Fibroblast of skin of right biceps (primary cell): ENCODE results near the gene SKAP1.
"Not testable (repeated sequence)": the region's sequence is repeated elsewhere in the genome, so short reads cannot be mapped to it uniquely, and the experiment has no call there.

Experiments used
- DNase-seq: peaks from one replicate; pipeline ENCODE4 v3.0.0-alpha.2; 2013

The SKAP1 gene

DNA sequence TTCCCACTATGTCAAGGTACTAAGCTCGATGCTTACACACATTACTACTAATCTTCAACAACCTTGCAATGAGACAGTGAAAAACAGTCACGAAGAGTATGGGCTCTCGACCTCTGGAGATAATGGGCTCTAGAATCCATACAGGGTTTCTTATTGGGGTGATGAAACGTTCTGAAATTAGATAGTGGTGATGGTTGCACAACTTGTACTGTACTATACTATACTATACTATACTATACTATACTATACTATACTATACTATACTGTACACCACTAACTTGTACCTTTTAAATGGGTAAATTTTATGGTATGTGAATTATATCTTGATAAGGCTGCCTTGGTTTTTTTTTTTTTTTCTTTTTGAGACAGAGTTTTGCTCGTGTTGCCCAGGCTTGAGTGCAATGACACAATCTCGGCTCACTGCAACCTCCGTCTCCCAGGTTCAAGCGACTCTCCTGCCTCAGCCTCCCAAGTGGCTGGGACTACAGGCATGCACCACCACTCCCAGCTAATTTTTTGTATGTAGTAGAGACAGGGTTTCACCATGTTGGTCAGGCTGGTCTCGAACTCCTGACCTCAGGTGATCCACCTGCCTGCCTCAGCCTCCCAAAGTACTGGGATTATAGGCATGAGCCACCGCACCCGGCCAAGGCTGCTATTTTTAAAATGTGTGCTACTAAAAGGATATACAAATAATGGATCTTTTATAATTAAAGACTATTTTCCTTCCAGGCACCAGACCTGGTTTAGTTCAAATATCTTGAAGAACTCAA, 69.0 kb downstream of the SKAP1 start:
- not testable (repeated sequence) for DNase-seq

DNA sequence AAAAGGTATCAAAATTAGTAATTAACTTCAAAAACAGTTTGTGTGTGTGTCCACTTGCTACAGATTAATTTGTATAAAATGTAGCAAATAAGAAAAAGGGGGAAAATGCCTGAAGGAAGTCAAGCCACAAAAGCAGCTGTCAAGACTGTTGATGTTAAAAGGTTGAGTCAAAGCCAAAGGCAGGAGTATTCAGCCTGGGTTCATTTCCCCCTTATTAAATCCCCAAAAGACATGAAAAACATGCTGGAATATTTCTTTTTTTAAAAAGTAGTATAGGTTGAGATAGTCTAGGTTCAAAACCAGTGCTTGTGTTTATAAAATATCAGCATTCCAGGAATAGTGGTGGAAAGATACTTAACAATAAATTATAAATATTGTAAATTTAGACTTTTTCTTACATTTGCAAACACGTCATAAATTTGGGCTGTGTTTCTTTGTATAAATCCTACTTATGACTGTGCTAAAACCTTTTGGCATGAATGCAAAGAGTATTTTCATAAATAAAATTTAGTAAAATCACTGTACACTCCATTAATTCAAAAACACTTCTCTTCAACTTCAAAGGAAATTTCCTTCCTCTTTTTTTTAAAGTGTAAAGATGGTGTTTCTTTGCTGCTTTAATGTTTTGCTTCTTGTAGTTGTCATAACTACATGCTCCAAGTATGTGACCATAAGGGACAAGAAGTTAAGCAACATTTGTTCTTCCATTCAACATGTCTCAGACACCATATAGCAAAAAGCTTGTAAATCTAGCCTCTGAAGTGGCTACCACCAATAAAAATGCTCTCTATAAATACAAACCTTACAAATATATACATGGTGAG, 72.0 kb downstream of the SKAP1 start:
- DNase-seq, result no peak

DNA sequence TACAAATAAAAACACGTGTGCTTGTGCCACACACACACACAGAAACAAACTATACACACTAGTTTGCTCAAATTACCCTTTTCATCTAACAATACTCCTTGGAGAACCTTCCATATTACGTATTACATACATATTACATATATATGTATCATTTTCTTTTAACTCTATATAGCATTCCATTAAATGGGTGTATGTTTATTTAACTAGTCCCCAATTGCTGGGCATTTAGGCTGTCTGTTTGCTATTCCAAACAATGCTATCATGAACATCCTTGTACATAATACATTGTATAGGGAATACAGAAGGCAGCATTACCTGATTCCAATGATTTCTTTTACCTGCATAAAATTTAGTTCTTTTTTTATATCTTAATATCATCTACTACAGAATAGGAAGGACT, 73.1 kb downstream of the SKAP1 start:
- DNase-seq, result no peak

DNA sequence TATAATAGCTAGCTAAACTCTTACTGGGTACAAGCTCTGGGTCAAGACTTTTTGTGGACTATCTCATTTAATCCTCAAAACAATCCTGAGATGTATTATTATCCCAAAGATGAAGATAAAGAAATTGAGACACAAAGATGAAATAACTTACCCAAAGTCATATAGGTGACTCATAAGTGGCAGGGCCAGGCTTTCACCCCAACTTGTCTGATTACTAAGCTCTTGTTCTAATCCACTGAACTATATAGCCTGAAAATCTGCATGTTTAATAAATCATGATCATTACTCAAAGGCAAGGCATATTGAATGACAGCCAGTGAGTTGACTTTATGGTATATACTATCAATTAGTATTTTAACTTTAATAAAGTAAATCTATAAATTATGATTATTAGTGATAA, 77.4 kb downstream of the SKAP1 start:
- DNase-seq, result peak; percentile 16

DNA sequence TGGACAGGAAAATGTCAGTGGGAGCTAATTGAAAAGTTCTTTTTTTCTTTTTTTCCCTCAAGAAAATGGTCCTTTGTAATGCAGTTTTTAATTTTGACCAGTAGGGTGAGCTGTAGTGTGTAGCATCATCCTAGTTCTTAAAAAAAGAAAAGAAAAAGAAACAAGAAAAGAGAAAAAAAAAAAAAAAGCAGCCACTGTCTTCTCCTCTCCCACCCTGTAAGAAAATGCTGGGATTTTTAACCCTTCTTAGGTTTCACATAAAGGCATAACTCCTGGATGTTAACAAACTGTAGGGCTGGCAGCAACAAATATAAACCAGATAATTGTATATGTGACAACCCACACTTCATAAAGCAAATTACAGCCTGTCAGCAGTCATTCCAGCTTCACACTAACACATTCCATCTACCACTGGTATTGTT, 78.1 kb downstream of the SKAP1 start:
- DNase-seq, result peak; percentile 60

DNA sequence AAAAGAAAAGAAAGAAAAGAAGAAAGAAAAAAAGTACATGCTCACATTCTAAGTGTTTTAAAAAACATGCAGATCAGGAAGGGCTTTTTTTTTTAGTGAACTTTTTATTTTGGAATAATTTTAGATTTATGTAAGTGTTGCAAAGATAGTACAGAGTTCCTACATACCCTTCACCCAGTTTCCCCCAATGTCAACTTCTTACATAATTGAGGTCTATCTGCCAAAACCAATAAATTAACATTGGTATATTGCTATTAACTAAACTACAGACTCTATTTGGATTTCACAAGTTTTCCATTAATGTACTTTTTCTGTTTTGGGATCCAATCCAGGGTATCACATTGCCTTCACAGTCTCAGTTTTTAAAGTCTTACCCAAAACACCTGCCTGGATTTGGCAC, 81.7 kb downstream of the SKAP1 start:
- no peak for DNase-seq

DNA sequence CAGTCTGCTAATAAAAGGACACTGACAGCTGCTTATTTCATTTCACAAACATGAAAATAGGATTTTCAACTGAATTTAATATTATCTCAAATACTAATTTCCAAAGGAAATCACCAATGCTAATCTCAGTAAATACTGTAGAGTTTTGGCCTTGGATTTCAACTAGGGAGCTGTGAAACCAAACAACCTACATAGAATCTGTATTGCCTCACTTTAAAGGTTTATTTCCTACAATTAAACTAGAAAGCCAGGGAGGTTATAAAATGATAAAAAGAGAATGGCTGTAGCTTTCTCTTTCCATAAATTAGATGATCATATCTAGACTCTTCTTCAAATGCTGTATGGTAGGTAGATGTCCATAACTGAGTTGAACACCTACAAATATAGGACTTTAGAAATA, 82.8 kb downstream of the SKAP1 start:
- no peak for DNase-seq

DNA sequence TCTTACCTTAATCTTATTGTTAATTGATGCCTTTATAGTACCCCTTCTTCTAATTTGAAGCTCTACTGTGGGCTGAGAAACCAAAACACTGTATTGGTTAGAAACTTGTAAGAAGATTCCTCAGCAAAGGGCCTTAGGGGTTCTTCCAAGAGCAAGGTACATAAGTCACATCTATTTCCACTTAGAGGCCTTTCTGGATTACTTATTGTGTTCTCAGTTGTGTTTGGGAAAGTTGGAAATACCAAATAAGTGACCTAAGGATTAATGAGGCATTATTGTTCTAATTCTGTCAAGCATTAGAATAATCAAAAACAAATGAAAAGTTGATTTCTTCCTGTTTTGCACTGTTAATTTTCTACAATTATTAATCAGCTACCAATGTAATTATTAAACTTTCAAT, 85.8 kb downstream of the SKAP1 start:
- no peak for DNase-seq

DNA sequence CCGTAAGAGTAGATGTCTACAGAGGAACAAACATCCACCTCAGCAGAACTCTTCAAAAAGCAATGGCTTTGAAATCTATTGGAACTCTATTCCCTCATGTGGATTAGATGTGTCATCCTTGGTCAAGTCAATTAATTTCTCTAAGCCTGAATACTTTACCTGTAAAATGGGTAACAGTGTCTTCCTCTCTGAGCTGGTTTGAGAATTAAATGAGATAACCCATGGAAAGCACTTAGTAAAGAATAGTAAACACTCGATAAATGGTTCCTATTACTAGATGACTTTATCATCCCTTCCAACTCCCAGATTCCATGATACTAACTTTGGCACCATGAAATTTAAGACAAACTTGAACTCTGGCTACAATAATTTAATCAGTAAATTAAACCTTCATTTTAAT, 89.1 kb downstream of the SKAP1 start:
- DNase-seq, result no peak

DNA sequence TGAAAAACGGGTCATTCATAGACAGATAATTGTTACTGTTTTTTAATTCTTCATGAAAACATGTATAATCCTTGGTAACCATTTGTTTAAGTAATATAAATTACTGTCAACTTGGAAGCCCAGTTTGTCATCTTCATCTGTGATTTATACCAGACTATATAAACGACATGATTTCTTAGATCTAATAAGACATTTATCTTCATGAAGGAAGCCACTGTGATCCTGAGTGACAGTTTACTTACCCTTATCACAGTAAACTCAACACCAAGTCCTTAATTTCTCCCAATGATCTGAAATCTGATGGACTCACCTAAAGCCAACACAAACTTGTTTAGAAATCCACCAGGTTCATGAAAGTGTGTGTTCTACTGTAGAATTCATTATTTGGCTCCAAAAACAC, 91.3 kb downstream of the SKAP1 start:
- no peak for DNase-seq

DNA sequence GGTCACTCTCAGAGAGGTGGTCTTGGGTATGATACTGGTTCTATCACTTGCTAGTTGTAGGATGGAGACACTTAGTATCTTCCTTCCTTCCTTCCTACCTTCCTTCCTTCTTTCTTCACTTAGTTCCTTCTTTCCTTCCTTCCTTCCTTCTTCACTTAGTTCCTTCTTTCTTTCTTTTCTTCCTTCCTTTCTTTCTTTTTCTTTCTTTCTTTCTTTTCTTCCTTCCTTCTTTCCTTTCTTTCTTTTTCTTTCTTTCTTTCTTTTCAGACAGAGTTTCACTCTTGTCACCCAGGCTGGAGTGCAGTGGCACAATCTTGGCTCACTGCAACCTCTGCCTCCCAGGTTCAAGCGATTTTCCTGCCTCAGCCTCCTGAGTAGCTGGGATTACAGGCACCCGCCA, 92.1 kb downstream of the SKAP1 start:
- DNase-seq, result not testable (repeated sequence)

DNA sequence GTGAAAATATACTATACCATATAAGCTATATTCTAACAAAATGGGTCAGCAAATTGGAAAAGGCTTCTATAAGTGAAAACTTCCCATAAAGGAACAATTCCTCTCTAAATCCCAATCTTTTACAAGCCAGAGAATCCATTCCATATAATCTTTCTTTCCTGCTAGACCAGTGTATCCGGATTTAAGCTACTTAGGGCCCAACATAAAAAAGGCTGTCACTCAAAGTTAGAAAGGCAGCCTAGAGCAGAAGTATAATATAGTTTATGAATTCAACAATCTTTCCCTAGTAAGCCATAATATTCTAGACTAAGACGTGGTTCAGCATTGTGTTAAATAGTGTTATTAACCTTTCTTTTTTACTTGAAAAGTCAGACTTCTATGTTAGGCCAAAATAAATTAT, 93.0 kb downstream of the SKAP1 start:
- no peak for DNase-seq

DNA sequence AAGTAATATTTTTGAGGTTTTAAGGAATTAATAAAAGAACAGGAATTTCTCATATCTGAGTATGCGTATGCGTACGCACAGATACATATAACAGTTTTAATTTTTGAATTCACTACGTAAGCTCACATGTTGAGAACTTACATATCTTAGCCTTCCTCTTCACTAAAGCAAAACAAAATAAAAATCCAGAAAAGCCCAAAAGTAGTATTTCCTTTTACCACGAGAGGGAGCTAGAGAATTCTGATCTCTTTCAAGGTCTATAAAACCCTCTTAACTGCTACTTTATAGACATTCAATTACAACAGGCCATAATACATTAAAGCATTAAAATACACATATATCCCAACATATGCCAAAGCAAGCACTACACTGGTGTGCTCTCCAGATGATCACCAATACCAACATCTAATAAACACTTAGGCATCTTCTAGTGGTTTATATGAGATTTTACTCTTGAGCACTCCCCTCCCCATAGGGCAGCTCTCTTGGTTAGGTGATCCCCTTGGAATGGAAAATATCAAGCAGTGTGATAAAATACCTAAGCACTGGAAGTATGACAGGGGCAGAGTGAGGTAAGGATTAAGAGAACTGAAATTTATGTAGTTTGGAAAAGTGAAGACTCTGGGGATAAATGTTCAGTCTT, 94.0 kb downstream of the SKAP1 start:
- DNase-seq, result peak; percentile 67

DNA sequence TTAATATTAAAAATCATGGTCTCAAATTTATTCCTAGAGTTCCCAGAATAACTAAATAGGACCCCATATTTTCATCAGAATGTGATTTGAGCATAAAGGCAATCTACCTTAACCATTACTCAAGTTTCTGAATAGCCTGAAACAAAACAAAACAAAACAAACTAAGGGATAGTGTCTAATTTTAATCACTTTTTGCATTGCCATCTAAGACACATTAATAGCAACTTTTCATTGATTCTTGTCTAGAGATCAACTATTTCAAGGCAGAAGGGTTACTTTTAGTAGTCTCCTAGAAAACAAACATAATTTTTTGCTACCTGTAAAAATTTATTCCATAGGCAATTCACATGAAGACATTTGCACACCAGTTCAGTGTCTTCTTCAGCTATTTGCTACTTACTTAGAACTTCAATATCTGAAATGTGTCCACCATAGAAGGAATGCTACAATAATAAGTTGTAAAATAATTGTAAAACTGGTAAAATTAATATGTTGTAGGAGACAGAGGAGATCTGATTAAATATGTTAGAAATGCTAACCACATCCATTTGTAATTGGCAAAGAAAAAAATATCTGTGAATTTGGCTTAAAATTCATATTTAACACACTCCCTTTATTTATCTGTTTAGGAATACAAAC, 94.7 kb downstream of the SKAP1 start:
- no peak for DNase-seq

DNA sequence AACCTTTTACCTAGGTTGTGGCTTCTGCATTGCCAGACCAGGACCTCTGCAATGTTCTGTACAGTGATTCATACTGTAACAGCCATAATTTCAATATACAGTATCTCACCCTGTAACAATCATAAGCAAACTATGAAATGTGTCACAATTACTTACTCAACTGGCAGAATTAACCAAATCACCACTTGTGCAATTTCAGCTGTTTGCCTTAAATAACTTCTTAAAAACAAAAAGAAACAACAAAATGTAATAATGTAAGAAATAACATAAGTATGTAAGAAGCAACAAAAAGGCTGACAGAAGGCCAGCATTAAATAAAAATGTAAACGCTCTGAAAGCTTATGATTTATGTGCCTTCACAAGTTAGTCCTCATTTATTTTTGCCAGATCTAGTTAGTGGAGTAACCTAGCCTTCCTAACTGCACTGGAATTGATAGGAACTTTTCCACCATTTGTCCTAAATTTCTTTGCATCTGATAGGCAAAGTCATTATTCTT, 96.9 kb downstream of the SKAP1 start:
- peak; percentile 49 for DNase-seq

DNA sequence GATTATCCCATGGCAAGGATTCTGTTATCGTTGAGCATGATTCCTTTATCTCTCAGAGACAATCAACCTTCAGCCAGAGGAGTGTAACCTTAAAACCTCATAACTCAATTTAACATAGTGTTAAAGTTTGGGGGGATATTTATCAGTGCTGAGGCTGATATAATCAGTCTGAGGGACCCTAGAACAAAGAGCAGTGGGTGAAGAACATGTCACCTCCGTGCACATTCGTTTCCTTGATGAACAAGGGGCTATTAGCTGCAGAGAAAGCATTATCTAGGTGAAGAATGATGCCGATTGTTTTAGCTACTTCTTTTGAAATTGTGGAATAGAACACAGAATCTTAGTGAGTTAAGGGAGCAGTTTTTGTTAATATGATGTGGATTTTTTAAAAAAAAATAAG, 99.1 kb downstream of the SKAP1 start:
- DNase-seq, result no peak

DNA sequence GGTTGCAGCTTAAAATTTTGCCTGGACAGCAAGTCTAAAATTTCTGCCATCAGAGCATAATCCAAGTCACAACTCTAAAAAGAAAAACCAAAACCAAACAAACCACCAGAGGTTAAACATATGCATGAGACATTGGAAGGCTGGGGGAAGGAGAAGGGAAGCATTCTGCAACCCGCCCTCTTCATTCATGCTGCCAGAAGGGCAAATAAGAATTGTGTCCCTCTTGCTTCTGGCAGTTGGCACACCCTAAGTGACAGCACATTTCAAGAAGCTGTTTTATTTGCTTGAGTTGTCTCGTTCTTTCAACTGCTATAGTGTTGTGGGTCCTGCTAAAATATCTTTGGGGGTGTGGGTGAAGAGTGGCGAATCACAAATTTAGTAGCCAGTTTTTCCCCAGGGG, 99.6 kb downstream of the SKAP1 start:
- DNase-seq, result no peak

DNA sequence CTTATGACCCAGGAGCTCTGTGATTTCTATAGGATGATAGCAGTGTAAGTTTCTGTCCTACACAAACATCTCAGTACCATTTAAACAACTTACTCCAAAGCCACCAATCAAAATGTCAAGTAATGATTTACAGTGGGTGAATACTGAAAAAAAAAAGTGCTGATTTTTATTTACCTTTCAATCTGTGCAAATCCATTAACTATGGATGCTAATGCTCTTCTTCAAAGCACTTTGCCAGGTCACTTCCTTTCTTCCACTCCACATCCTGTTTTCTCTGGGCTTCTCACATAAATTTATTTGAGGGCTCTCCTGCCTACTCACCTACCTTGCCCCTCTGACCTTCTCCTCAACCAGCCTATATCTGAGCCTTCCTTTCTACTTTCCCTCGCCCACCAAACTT, 101.6 kb downstream of the SKAP1 start:
- DNase-seq, result no peak

DNA sequence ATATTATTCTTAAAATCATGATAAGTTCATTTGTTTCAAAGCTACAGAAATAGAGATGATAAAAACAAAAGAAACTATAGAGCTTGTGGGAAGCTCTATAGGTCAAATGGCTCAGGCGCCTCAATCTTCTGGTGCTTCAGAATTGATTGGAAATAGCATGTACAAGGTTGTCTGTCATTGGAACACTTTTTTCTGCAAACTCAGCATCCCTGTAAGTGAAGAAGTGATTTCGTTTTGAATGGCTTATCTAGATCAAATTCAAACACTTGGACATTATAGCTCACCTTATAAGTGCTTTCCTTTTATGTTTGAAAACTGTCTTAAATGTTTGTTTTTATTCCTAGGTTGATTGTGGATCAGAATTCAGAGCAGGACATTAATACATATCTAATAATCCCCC, 103.7 kb downstream of the SKAP1 start:
- DNase-seq, result no peak

DNA sequence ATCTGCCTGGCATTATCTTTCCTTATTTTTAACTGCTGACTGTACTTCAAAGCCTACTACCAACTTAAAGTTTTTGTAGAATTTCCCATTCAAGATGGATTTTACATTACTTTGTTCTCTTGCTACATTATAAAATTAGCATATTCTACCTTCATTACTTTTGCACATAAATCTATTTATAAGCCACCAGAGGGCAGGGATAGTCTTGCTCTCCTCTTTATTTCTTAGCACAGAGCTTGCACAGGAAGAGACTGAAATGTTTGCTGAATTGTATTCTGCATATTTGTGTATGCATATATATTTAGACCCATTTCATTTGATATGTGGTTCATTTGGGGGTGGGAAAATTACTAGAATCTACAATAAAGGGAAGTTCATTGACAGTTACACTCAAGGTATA, 108.0 kb downstream of the SKAP1 start:
- peak; percentile 14 for DNase-seq

DNA sequence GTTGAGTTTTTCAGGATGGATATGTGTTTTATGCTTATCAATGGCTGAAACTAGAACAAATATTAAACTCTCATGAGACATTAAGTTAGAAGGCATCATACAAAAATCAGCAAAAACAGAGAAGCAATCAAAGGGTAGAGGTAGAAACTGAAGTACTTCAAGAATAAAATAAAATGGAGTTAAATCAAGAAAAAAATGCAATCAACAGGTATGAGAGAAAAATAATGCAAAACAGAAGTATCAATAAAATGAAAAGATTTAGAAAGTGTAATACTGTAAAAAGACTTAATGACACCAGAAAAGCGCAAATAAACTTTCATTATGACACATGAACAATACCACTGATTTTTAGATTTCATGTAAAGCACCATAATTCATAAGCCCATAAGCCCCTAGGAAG, 112.3 kb downstream of the SKAP1 start:
- no peak for DNase-seq

DNA sequence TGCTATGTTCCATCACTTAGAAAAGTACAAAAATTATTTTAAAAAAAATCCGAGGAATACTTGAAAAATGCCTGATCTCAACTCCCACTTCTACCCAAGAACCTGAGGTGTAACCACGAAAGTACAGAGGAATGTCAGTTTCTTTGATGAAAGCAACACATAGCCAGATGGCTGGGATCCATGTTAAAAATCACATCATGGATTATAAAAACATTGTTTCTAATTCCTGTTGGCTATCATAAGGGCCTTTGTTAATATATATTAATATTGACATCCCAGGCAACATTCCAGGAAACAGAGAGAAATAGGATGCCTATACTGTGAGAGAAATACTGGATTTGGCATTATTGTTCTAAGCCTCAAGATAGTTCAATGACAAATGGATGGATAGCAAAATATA, 115.3 kb downstream of the SKAP1 start:
- no peak for DNase-seq

DNA sequence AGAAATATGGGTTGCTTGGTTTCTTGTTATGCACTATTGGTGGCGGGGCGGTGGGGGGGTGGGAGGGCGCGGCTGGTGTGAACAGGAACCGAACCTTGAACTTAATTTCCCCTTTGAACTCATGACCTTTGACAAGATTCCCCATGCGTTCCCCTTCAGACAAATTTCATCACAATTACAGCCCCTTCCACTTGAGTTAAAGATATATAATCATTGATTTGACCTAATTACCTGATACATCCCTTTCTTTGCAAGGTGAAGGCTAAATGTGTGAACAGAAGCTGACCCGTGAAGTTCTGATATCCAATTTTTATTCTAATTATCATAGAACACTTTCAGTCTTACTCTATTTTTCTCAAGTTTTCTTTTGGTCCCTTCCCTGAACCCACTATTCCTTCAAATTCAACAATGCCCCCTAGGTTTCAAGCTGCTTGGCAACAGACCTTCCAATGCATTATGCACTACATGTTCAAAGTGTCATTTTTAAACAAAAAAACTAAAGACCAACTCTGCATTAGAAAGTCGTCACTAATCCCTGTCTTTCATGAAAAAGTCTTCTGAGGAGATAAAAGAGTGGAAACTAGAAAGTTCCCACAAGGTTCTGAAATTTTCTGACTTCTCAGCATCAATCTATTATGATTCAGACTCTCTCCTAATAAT, 116.8 kb downstream of the SKAP1 start:
- DNase-seq, result no peak
